SK-N-SH (cell line): ENCODE results near the gene CELF5. TPM values are rescaled to one million over a fixed set of nuclear protein-coding genes. Genes with fewer than 3 reads are reported as not detected.

Source experiments
- CTCF ChIA-PET: fragments of 300-600, 350-600 bp; formaldehyde crosslinking; extraction: SDS; loops from one replicate; lab custom pipeline; 2021; lab: Yijun Ruan, JAX
- POLR2A ChIA-PET: fragments of 350-600 bp; sonication (Branson Sonifier 250); formaldehyde crosslinking; extraction: SDS; loops from one replicate; lab custom pipeline; 2020; ENCODE audit warnings: antibody characterized with exemption, inconsistent platforms; lab: Yijun Ruan, JAX
- DNase-seq: peaks from one replicate; pipeline ENCODE4 v3.0.0; 2012
- H2AFZ ChIP-seq: fragments of 200-600 bp; sonication (generic); 2 replicates; pipeline ENCODE4 v1.8.1; 2016; ENCODE audit warnings: antibody characterized with exemption, mild to moderate bottlenecking, low read depth
- H3F3A ChIP-seq: fragments of 200-600 bp; sonication (generic); replicated peaks from 2 replicates; pipeline ENCODE3; 2016; ENCODE audit warnings: antibody characterized with exemption, mild to moderate bottlenecking; ENCODE audit not compliant: insufficient read depth
- H3K27ac ChIP-seq, 2 experiments: fragments of 200-500 bp in 1 of 2; fragments of 200-600 bp in 1 of 2; sonication (Bioruptor generic) in 1 of 2; sonication (generic), shearing (Covaris generic) in 1 of 2; 2 replicates each; pipeline versions ENCODE4 v1.5.1 to v1.6.1; 2014 to 2016; ENCODE audit warnings: low read depth in 2 of 2, inconsistent platforms in 1 of 2, low read length in 1 of 2, mild to moderate bottlenecking in 1 of 2, mixed read lengths in 1 of 2
- H3K27me3 ChIP-seq: fragments of 200-600 bp; sonication (generic), shearing (Covaris generic); 2 replicates; pipeline ENCODE4 v1.6.1; 2016; ENCODE audit warnings: mixed run types; ENCODE audit not compliant: insufficient read depth
- H3K36me3 ChIP-seq, 2 experiments: fragments of 200-500 bp in 1 of 2; fragments of 200-600 bp in 1 of 2; sonication (Bioruptor generic) in 1 of 2; sonication (generic) in 1 of 2; replicated peaks in 1 of 2; 2 replicates each; pipeline versions ENCODE3 to v1.5.1; 2014 to 2016; ENCODE audit warnings: low read length in 1 of 2, mild to moderate bottlenecking in 1 of 2; ENCODE audit not compliant: insufficient read depth in 2 of 2, control insufficient read depth in 1 of 2
- H3K4me1 ChIP-seq, 2 experiments: fragments of 200-500 bp in 1 of 2; fragments of 200-600 bp in 1 of 2; sonication (Bioruptor generic) in 1 of 2; sonication (generic), shearing (Covaris generic) in 1 of 2; 2 replicates each; pipeline versions ENCODE4 v1.5.1 to v1.6.1; 2014 to 2016; ENCODE audit warnings: low read depth in 1 of 2, low read length in 1 of 2, mixed run types in 1 of 2; ENCODE audit not compliant: insufficient read depth in 2 of 2, control insufficient read depth in 1 of 2
- H3K4me2 ChIP-seq: fragments of 200-600 bp; sonication (generic), shearing (Covaris generic); 2 replicates; pipeline ENCODE4 v1.6.1; 2017; ENCODE audit warnings: mixed run types
- H3K4me3 ChIP-seq, 2 experiments: fragments of 200-500 bp in 1 of 2; fragments of 200-600 bp in 1 of 2; sonication (Bioruptor generic) in 1 of 2; sonication (generic), shearing (Covaris generic) in 1 of 2; 2 replicates each; pipeline versions ENCODE4 v1.5.1 to v1.8.1; 2014 to 2016; ENCODE audit warnings: low read depth in 2 of 2, inconsistent platforms in 1 of 2, low read length in 1 of 2, mild to moderate bottlenecking in 1 of 2, mixed read lengths in 1 of 2, moderate library complexity in 1 of 2
- H3K79me2 ChIP-seq: fragments of 200-600 bp; sonication (generic); 2 replicates; pipeline ENCODE4 v1.8.1; 2017; ENCODE audit warnings: mild to moderate bottlenecking; ENCODE audit not compliant: insufficient read depth
- H3K9ac ChIP-seq: fragments of 200-600 bp; sonication (generic); 2 replicates; pipeline ENCODE4 v1.6.1; 2017; ENCODE audit warnings: mixed run types
- H3K9me2 ChIP-seq: fragments of 200-600 bp; sonication (generic); 2 replicates; pipeline ENCODE4 v1.6.1; 2017; ENCODE audit warnings: mixed run types
- H3K9me3 ChIP-seq: fragments of 200-600 bp; sonication (generic); 2 replicates; pipeline ENCODE4 v1.6.1; 2017; ENCODE audit warnings: mixed run types, mild to moderate bottlenecking, moderate library complexity
- H4K20me1 ChIP-seq: fragments of 200-600 bp; sonication (generic); 2 replicates; pipeline ENCODE4 v1.6.1; 2017; ENCODE audit warnings: mild to moderate bottlenecking, mixed run types; ENCODE audit not compliant: insufficient read depth
- EZH2phosphoT487 ChIP-seq: fragments of 200-600 bp; sonication (generic); IDR thresholded peaks from 2 replicates; pipeline ENCODE4 v1.6.1; 2017; ENCODE audit warnings: low read depth, mixed run types, mild to moderate bottlenecking, antibody characterized with exemption, moderate library complexity, borderline replicate concordance
- FOSL2 ChIP-seq: IDR thresholded peaks from 2 replicates; pipeline ENCODE4 v1.4.0; 2012; ENCODE audit warnings: low read depth, mild to moderate bottlenecking, moderate library complexity, borderline replicate concordance
- FOXJ3 ChIP-seq: sonication (generic); formaldehyde crosslinking; IDR thresholded peaks from 2 replicates; pipeline ENCODE4 v1.5.1; 2020; ENCODE audit warnings: mild to moderate bottlenecking, missing genetic modification reagents
- FOXM1 ChIP-seq: IDR thresholded peaks from 2 replicates; pipeline ENCODE4 v1.4.0; 2012; ENCODE audit warnings: low read depth, mild to moderate bottlenecking
- JUND ChIP-seq: IDR thresholded peaks from 2 replicates; pipeline ENCODE4 v1.4.0; 2012
- MAX ChIP-seq: IDR thresholded peaks from 2 replicates; pipeline ENCODE4 v1.4.0; 2012; ENCODE audit warnings: low read depth
- MXI1 ChIP-seq: IDR thresholded peaks from 2 replicates; pipeline ENCODE4 v1.6.1; 2012; ENCODE audit warnings: mild to moderate bottlenecking, low read depth, low read length, improper control_type of control experiment
- NFIC ChIP-seq: IDR thresholded peaks from 2 replicates; pipeline ENCODE4 v1.4.0; 2012; ENCODE audit warnings: borderline replicate concordance
- NRF1 ChIP-seq: IDR thresholded peaks from 2 replicates; pipeline ENCODE4 v1.6.1; 2012; ENCODE audit warnings: low read depth, mild to moderate bottlenecking, low read length
- PBX3 ChIP-seq: IDR thresholded peaks from 2 replicates; pipeline ENCODE4; 2012
- POLR2AphosphoS5 ChIP-seq: IDR thresholded peaks from 2 replicates; pipeline ENCODE4 v1.6.1; 2012; ENCODE audit warnings: low read depth, low read length
- RFX5 ChIP-seq: IDR thresholded peaks from 2 replicates; pipeline ENCODE4 v1.6.1; 2012; ENCODE audit warnings: mild to moderate bottlenecking, improper control_type of control experiment, low read length
- SIN3A ChIP-seq: IDR thresholded peaks from 2 replicates; pipeline ENCODE4 v1.6.1; 2012; ENCODE audit warnings: low read depth, mild to moderate bottlenecking, low read length, moderate library complexity, borderline replicate concordance
- TCF12 ChIP-seq: IDR thresholded peaks from 2 replicates; pipeline ENCODE4 v1.4.0; 2012
- TEAD4 ChIP-seq: IDR thresholded peaks from 2 replicates; pipeline ENCODE4 v1.4.0; 2012; ENCODE audit warnings: mild to moderate bottlenecking, borderline replicate concordance; ENCODE audit not compliant: insufficient read depth
- WGBS: methylation state at CpG from one replicate; pipeline ENCODE4 v1.1.6; 2017; ENCODE audit warnings: low lambda C conversion rate; 5-methylcytosine and 5-hydroxymethylcytosine counted together
- polyA plus RNA-seq, 3 experiments: library from polyadenylated mRNA; depleted of rRNA; stranded (reverse); fragments of >200 nt; gene quantifications; 2 replicates each; pipeline ENCODE4 v1.2.3, GENCODE V29; 2012
- TF ChIP-seq, protein P1 (sequence below): IDR thresholded peaks from 2 replicates; pipeline ENCODE4 v1.6.1; 2012; ENCODE audit warnings: mild to moderate bottlenecking, low read depth, low read length, moderate library complexity
- TF ChIP-seq, protein P2 (sequence below): fragments of 150-350 bp; IDR thresholded peaks from 2 replicates; pipeline ENCODE4 v1.6.1; 2016; ENCODE audit warnings: mild to moderate bottlenecking, low read depth, low read length

CELF5 gene
- polyA plus RNA-seq, 1 of the 3 experiments (the other 2 are of a cell fraction): 0.33 TPM

- no peak within 1 kb of the TSS for H3K4me3 ChIP-seq
- H3K9ac ChIP-seq: no peak within 1 kb of the TSS
- no peaks in the 10 kb centered on the region for H3K9me3 ChIP-seq
- H3K4me1 ChIP-seq: no peaks in the 10 kb centered on the region; a peak in 1 of 4 replicates
- no peaks in the 10 kb centered on the region for H3K27me3 ChIP-seq
- no peak within 1 kb of the TSS for H2AFZ ChIP-seq
- H3K4me2 ChIP-seq: no peak within 1 kb of the TSS
- H3K79me2 ChIP-seq: no peaks in the 10 kb centered on the region
- peaks cover 3% of the 10 kb centered on the region for H3F3A ChIP-seq
- H3K9me2 ChIP-seq: no peaks in the 10 kb centered on the region
- no peak within 1 kb of the TSS for H3K27ac ChIP-seq
- ChIA-PET POLR2A (no interaction called here), CTCF (interaction anchor here (1.0 kb wide), 1 partner anchor 15 kb away, joined by 3 read pairs; no protein-coding TSS in a partner anchor)
- DNase-seq: no peak
- no peaks in the 10 kb centered on the region for H4K20me1 ChIP-seq
- H3K36me3 ChIP-seq: no peaks in the 10 kb centered on the region
- TF ChIP-seq POLR2AphosphoS5 (no peak), NRF1 (no peak), TEAD4 (no peak), NFIC (no peak), FOXJ3 (CRISPR knock-in tag) (no peak), EZH2phosphoT487 (no peak), RFX5 (no peak), SIN3A (no peak), MAX (no peak), MXI1 (no peak), PBX3 (no peak), TCF12 (no peak), FOXM1 (no peak)
- 82% methylated on average over 7 of the region's 42 CpGs for whole genome bisulfite sequencing
Measured at GRCh38 chr19:3178377-3178972, 46.0 kb upstream of the CELF5 start, which contains the start of gene S1PR4. S1PR4 (plus strand) TSS chr19:3178769; CDS start chr19:3178793, 24 bp downstream.

DNA sequence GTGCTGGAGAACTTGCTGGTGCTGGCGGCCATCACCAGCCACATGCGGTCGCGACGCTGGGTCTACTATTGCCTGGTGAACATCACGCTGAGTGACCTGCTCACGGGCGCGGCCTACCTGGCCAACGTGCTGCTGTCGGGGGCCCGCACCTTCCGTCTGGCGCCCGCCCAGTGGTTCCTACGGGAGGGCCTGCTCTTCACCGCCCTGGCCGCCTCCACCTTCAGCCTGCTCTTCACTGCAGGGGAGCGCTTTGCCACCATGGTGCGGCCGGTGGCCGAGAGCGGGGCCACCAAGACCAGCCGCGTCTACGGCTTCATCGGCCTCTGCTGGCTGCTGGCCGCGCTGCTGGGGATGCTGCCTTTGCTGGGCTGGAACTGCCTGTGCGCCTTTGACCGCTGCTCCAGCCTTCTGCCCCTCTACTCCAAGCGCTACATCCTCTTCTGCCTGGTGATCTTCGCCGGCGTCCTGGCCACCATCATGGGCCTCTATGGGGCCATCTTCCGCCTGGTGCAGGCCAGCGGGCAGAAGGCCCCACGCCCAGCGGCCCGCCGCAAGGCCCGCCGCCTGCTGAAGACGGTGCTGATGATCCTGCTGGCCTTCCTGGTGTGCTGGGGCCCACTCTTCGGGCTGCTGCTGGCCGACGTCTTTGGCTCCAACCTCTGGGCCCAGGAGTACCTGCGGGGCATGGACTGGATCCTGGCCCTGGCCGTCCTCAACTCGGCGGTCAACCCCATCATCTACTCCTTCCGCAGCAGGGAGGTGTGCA lies 45.3 kb upstream of the CELF5 start:
- Histone ChIP-seq H3K9me3 (no peaks in the 10 kb centered on the region), H2AFZ (no peak overlapping the region), H3K9ac (no peak overlapping the region), H3K4me1 (no peaks in the 10 kb centered on the region; a peak in 1 of 4 replicates), H3F3A (peaks cover 3% of the 10 kb centered on the region), H3K9me2 (no peaks in the 10 kb centered on the region), H3K4me2 (no peak overlapping the region), H3K4me3 (no peak overlapping the region), H3K27ac (no peak overlapping the region), H3K27me3 (no peaks in the 10 kb centered on the region), H3K79me2 (no peaks in the 10 kb centered on the region), H4K20me1 (no peaks in the 10 kb centered on the region), H3K36me3 (no peaks in the 10 kb centered on the region)
- POLR2A ChIA-PET: no interaction called here
- TF ChIP-seq, protein P1, sequence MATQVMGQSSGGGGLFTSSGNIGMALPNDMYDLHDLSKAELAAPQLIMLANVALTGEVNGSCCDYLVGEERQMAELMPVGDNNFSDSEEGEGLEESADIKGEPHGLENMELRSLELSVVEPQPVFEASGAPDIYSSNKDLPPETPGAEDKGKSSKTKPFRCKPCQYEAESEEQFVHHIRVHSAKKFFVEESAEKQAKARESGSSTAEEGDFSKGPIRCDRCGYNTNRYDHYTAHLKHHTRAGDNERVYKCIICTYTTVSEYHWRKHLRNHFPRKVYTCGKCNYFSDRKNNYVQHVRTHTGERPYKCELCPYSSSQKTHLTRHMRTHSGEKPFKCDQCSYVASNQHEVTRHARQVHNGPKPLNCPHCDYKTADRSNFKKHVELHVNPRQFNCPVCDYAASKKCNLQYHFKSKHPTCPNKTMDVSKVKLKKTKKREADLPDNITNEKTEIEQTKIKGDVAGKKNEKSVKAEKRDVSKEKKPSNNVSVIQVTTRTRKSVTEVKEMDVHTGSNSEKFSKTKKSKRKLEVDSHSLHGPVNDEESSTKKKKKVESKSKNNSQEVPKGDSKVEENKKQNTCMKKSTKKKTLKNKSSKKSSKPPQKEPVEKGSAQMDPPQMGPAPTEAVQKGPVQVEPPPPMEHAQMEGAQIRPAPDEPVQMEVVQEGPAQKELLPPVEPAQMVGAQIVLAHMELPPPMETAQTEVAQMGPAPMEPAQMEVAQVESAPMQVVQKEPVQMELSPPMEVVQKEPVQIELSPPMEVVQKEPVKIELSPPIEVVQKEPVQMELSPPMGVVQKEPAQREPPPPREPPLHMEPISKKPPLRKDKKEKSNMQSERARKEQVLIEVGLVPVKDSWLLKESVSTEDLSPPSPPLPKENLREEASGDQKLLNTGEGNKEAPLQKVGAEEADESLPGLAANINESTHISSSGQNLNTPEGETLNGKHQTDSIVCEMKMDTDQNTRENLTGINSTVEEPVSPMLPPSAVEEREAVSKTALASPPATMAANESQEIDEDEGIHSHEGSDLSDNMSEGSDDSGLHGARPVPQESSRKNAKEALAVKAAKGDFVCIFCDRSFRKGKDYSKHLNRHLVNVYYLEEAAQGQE: no peak
- TF ChIP-seq FOSL2 (no peak), POLR2AphosphoS5 (no peak), JUND (no peak), EZH2phosphoT487 (no peak), FOXJ3 (CRISPR knock-in tag) (no peak)
- TF ChIP-seq, protein P2, sequence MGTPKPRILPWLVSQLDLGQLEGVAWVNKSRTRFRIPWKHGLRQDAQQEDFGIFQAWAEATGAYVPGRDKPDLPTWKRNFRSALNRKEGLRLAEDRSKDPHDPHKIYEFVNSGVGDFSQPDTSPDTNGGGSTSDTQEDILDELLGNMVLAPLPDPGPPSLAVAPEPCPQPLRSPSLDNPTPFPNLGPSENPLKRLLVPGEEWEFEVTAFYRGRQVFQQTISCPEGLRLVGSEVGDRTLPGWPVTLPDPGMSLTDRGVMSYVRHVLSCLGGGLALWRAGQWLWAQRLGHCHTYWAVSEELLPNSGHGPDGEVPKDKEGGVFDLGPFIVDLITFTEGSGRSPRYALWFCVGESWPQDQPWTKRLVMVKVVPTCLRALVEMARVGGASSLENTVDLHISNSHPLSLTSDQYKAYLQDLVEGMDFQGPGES: no peak
- CTCF ChIA-PET: interaction anchor here (0.6 to 1.0 kb wide), 3 partner anchors 16 to 32 kb away, joined by 3 to 4 read pairs (median 3); no protein-coding TSS in a partner anchor
- WGBS: 99% methylated on average over 21 of the region's 52 CpGs
- DNase-seq: no peak
